CD4-positive, CD25-positive, alpha-beta regulatory T cell (primary cell): ENCODE measurements around the gene REG1A. TPM values are rescaled to one million over a fixed set of nuclear protein-coding genes. Genes with fewer than 3 reads are reported as not detected.

Source experiments
- ATAC-seq, 2 donors: fragments of 150-1000 bp; cut with Tn5 transposase; one replicate each; pipeline ENCODE4 v1.10.0; 2021; ENCODE audit warnings: low read depth in 2 of 2, moderate number of reproducible peaks in 2 of 2, moderate library complexity in 1 of 2
- DNase-seq, 3 donors: peaks; one replicate each; pipeline versions ENCODE4 v3.0.0 to v3.0.0-alpha.2; 2012 to 2022; ENCODE audit warnings: mixed read lengths in 1 of 3
- H3K27ac ChIP-seq: one replicate; pipeline ENCODE4 v1.7.0; 2013; ENCODE audit warnings: mild to moderate bottlenecking, low read length; ENCODE audit not compliant: insufficient read depth, poor library complexity, severe bottlenecking
- H3K27me3 ChIP-seq: one replicate; pipeline ENCODE4 v1.7.0; 2013; ENCODE audit warnings: low read length; ENCODE audit not compliant: control insufficient read depth, insufficient read depth
- H3K36me3 ChIP-seq: one replicate; pipeline ENCODE4 v1.7.0; 2013; ENCODE audit warnings: mild to moderate bottlenecking, low read length, moderate library complexity; ENCODE audit not compliant: control insufficient read depth, insufficient read depth
- H3K4me1 ChIP-seq: 2 replicates; pipeline ENCODE4 v1.7.0; 2013; ENCODE audit warnings: mild to moderate bottlenecking, low read length; ENCODE audit not compliant: insufficient read depth, control insufficient read depth, poor library complexity, severe bottlenecking
- H3K4me3 ChIP-seq: one replicate; pipeline ENCODE4 v1.7.0; 2013; ENCODE audit warnings: low read depth, mild to moderate bottlenecking, low read length, moderate library complexity
- H3K9me3 ChIP-seq, 2 experiments: 1 replicate in 1 of 2; 2 replicates in 1 of 2; pipeline ENCODE4 v1.7.0; 2013; ENCODE audit warnings: low read length in 2 of 2, mild to moderate bottlenecking in 1 of 2, moderate library complexity in 1 of 2; ENCODE audit not compliant: control insufficient read depth in 2 of 2
- H3K27ac Mint-ChIP-seq, 3 donors: one replicate each; pipeline ENCODE4 v1.8.0; 2020 to 2022; ENCODE audit warnings: mild to moderate bottlenecking in 3 of 3, mixed read lengths in 3 of 3, moderate library complexity in 2 of 3
- H3K27me3 Mint-ChIP-seq: one replicate; pipeline ENCODE4 v1.8.0; 2022; ENCODE audit warnings: mild to moderate bottlenecking, mixed read lengths
- H3K36me3 Mint-ChIP-seq: one replicate; pipeline ENCODE4 v1.8.0; 2020; ENCODE audit warnings: mixed read lengths
- H3K4me1 Mint-ChIP-seq, 4 donors: one replicate each; pipeline ENCODE4 v1.8.0; 2020 to 2022; ENCODE audit warnings: mixed read lengths in 4 of 4, mild to moderate bottlenecking in 1 of 4
- H3K4me3 Mint-ChIP-seq, 4 donors: one replicate each; pipeline ENCODE4 v1.8.0; 2020 to 2022; ENCODE audit warnings: mild to moderate bottlenecking in 4 of 4, mixed read lengths in 4 of 4, moderate library complexity in 3 of 4
- H3K9me3 Mint-ChIP-seq, 7 donors: one replicate each; pipeline ENCODE4 v1.8.0; 2020 to 2022; ENCODE audit warnings: mixed read lengths in 7 of 7, mild to moderate bottlenecking in 3 of 7, moderate library complexity in 2 of 7
- polyA plus RNA-seq, 4 donors: library from polyadenylated mRNA; unstranded; fragments of 300-500 nt; fragmentation: Illumina TruSeq; gene quantifications; one replicate each; pipeline ENCODE4 v1.2.3, GENCODE V29; 2021
- total RNA-seq: library from RNA; stranded (reverse); gene quantifications from one replicate; pipeline ENCODE4 v1.2.3, GENCODE V29; 2022

Gene REG1A
- total and polyA plus RNA-seq, 5 donors from 2014 or later = not detected

DNA sequence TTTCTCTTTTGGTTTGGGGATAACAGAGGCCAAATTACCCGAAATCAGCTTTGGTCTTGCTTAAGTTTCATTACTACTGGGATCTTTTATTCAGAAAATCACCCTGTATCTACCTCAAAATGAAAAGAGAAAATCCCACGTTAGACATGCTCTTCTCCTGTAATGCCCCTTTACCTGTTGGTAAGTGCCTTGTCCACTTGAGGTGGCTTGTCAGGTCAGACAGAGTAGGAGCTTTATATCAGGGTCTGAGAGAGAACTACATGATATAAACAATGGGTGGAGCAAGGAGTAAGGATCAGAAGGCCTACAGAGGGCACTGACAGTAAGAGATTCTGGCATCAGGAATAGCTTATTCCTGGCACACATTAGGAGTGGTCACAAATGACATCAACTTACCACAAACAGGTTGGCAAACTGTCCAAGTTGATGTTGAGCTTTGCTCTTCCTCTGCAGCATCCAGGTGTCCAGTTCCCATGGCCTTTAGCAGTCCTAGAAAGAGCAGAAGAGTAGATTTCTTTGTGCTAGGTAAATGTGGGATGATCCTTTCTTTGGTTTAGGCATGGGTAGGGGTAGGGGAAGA lies 32.4 kb upstream of the REG1A start, which contains the start of gene REG1B:
Gene REG1B, minus strand, starts transcription at position 209 of the 580 bp plus-strand sequence. CDS start 381 bp downstream, outside the sequence.
- no peak for ATAC-seq
- Mint-ChIP-seq H3K36me3 (no peaks in the 10 kb centered on the region), H3K27me3 (no peaks in the 10 kb centered on the region), H3K4me3 (no peak within 1 kb of the TSS), H3K4me1 (no peaks in the 10 kb centered on the region), H3K27ac (no peak within 1 kb of the TSS), H3K9me3 (peaks cover 0 to 22% (median 4%) of the 10 kb centered on the region in 7 donors)
- Histone ChIP-seq H3K4me1 (no peaks in the 10 kb centered on the region), H3K4me3 (no peak within 1 kb of the TSS), H3K36me3 (no peaks in the 10 kb centered on the region), H3K27me3 (no peaks in the 10 kb centered on the region), H3K27ac (no peak within 1 kb of the TSS), H3K9me3 (peaks cover 3 to 7% of the 10 kb centered on the region in 2 experiments)
- no peak for DNase-seq

DNA sequence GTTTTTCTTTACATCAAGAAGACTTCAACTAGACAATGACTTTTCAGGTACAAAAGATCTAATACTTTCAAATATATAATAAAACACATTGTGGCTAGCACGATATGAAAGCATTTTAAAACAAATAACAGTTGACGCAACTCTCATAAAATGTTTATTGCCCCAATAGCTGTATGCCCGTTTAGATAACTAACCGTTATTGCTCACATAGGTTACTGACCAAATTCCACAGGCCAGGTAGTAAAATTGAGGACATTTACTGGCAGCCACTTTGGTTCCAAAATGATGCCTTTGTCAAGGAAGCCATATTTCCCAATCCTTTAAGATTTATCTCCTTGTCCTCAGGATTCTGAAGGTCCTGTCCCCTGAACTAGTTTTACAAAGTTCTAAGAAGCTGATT lies 29.6 kb upstream of the REG1A start:
- Mint-ChIP-seq H3K4me1 (no peaks in the 10 kb centered on the region), H3K27me3 (no peaks in the 10 kb centered on the region), H3K27ac (no peak overlapping the region), H3K9me3 (peaks cover 0 to 12% (median 0%) of the 10 kb centered on the region in 7 donors), H3K4me3 (no peak overlapping the region), H3K36me3 (no peaks in the 10 kb centered on the region)
- no peaks in the 10 kb centered on the region for H3K36me3 ChIP-seq
- peaks cover under 1 to 11% of the 10 kb centered on the region in 2 experiments for H3K9me3 ChIP-seq
- H3K4me3 ChIP-seq = no peak overlapping the region
- no peak for DNase-seq
- H3K27me3 ChIP-seq = no peaks in the 10 kb centered on the region
- no peak for ATAC-seq
- no peak overlapping the region for H3K27ac ChIP-seq
- H3K4me1 ChIP-seq = no peaks in the 10 kb centered on the region

DNA sequence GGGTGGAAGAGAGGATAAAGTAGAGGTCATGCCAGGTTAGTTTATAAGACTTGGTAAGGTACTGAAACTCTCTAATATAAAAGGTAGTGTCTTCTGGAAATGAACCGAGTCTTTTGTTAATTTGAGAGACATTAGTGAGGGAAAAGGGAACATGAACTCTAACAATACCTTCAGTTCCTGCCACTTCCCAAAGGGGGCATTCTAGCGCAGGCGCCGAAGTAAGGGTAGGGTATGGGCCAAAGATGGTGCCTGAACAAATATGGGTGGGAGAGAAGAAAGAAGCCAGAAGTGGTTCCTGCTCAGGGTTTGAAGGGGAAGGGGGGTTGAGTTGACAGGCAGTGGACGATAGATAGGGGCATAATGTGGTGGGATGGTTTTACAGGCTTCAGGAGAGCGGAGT lies 22.4 kb upstream of the REG1A start:
- Mint-ChIP-seq H3K27ac (no peak overlapping the region), H3K4me1 (no peaks in the 10 kb centered on the region)
- ATAC-seq = no peak

DNA sequence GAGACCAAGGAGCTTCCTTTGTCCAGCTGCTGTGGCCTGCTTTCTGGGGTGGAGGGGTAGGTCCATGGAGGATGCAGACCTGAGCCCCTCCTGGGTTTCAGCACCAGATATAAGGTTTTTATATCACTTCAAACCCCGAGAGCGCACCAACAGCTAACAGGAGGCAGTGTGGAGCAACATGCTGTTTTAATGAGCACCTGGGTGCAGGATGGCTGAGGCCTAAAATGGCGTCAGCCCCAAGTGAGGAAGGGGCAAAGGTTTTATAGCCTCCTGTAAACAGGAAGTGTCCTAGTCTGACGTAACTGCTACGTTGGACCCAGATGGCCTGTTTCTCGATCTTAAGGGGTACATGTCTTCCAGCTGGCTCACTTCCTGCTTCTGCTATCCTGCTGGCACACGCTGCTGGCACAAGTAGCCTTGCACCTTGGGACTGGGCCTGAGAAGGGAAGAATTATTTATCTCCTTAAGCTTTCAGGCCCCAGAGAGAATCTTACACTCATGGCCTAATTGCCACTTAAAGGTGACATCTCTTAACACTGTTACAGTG lies 21.1 kb upstream of the REG1A start:
- no peak for DNase-seq
- no peak overlapping the region for H3K27ac ChIP-seq

More for the DNA sequence above, 22.4 kb upstream of the REG1A start:
- H3K36me3 ChIP-seq = no peaks in the 10 kb centered on the region
- no peak for DNase-seq
- Mint-ChIP-seq H3K36me3 (no peaks in the 10 kb centered on the region), H3K4me3 (no peak overlapping the region), H3K27me3 (no peaks in the 10 kb centered on the region), H3K9me3 (peaks cover 0 to 24% (median 3%) of the 10 kb centered on the region in 7 donors)
- H3K9me3 ChIP-seq = peaks cover 4 to 15% of the 10 kb centered on the region in 2 experiments
- no peaks in the 10 kb centered on the region for H3K4me1 ChIP-seq
- H3K27ac ChIP-seq = no peak overlapping the region
- H3K27me3 ChIP-seq = no peaks in the 10 kb centered on the region
- H3K4me3 ChIP-seq = no peak overlapping the region

DNA sequence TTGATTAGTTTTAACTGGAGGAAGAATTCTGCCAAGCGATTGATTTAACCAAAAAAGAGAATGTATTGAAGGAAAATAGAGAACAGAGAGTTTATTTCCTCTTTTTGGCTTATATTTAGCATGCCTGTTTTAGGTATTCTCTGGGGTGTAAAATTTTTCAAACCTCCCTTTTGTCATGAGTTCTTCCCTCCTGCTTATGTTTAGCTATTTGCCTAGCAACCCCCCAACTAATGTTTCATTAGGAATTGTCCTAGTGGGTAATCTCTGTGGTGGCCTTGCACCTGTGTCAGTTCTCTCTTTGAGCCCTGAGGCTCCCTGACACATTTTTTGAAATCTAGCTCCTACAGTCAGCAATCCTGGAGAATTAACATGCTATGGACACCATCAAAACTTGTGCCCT lies 20.0 kb upstream of the REG1A start:
- H3K4me1 Mint-ChIP-seq = no peaks in the 10 kb centered on the region
- H3K9me3 Mint-ChIP-seq = peaks cover 0 to 33% (median 4%) of the 10 kb centered on the region in 7 donors
- no peaks in the 10 kb centered on the region for H3K27me3 Mint-ChIP-seq
- no peak overlapping the region for H3K4me3 ChIP-seq
- DNase-seq (no peak), ATAC-seq (no peak)
- H3K36me3 Mint-ChIP-seq = no peaks in the 10 kb centered on the region
- H3K27me3 ChIP-seq = no peaks in the 10 kb centered on the region
- no peaks in the 10 kb centered on the region for H3K36me3 ChIP-seq
- no peak overlapping the region for H3K27ac Mint-ChIP-seq
- no peak overlapping the region for H3K27ac ChIP-seq
- H3K4me1 ChIP-seq = no peaks in the 10 kb centered on the region
- H3K4me3 Mint-ChIP-seq = no peak overlapping the region
- peaks cover 4 to 11% of the 10 kb centered on the region in 2 experiments for H3K9me3 ChIP-seq

More for the DNA sequence above, 21.1 kb upstream of the REG1A start:
- Histone ChIP-seq H3K36me3 (no peaks in the 10 kb centered on the region), H3K27me3 (no peaks in the 10 kb centered on the region), H3K4me3 (no peak overlapping the region), H3K4me1 (no peaks in the 10 kb centered on the region), H3K9me3 (peaks cover 4 to 11% of the 10 kb centered on the region in 2 experiments)
- Mint-ChIP-seq H3K36me3 (no peaks in the 10 kb centered on the region), H3K27me3 (no peaks in the 10 kb centered on the region), H3K9me3 (peaks cover 0 to 26% (median 3%) of the 10 kb centered on the region in 7 donors), H3K4me3 (no peak overlapping the region), H3K4me1 (no peaks in the 10 kb centered on the region), H3K27ac (no peak overlapping the region)
- no peak for ATAC-seq

DNA sequence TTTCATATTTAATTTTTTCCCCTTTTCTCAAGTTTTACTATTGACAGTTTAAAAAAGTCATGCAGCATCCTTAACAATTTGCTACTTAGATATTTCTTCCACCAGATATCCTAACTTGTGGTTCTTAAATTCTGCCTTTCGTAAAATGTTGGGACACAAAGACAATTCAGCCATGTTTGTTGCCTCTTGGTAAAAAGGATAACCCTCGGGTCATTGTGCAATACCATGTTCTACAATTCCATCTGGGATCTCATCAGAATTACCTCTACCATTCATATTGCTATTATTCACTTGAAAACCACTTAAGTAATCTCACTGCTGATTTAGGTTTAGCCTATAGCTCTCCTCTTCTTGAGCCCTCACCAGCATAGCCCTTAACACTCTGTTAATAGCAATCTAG lies 19.3 kb upstream of the REG1A start:
- no peak overlapping the region for H3K4me3 Mint-ChIP-seq
- no peaks in the 10 kb centered on the region for H3K4me1 Mint-ChIP-seq
- no peaks in the 10 kb centered on the region for H3K27me3 Mint-ChIP-seq
- H3K4me1 ChIP-seq = no peaks in the 10 kb centered on the region
- H3K9me3 Mint-ChIP-seq = peaks cover 0 to 33% (median 4%) of the 10 kb centered on the region in 7 donors
- DNase-seq = no peak
- H3K36me3 Mint-ChIP-seq = no peaks in the 10 kb centered on the region
- no peaks in the 10 kb centered on the region for H3K36me3 ChIP-seq
- ATAC-seq = no peak
- H3K27ac ChIP-seq = no peak overlapping the region
- H3K4me3 ChIP-seq = no peak overlapping the region
- no peaks in the 10 kb centered on the region for H3K27me3 ChIP-seq
- H3K9me3 ChIP-seq = peaks cover under 1 to 11% of the 10 kb centered on the region in 2 experiments
- no peak overlapping the region for H3K27ac Mint-ChIP-seq

DNA sequence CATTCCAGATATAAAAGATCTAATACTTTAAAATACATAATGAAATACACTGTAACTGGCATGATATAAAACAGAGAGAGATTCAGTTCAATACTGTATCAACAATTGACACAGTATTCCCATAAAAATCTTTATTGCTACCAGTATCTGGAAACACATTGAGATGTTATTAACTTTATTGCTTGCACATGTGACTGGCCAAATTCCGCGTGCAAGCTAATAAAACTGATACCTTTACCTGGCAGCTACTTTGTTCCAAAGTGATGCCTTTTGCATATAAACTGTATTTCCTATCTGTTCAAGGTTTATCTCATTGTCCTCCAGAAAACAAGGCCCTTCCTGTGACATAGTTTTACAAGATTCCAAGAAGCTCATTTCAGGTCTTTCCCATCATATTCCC lies 17.1 kb upstream of the REG1A start:
- Histone ChIP-seq H3K27ac (no peak overlapping the region), H3K4me3 (no peak overlapping the region), H3K4me1 (no peaks in the 10 kb centered on the region), H3K9me3 (peaks cover 0 to 11% of the 10 kb centered on the region in 2 experiments), H3K27me3 (no peaks in the 10 kb centered on the region), H3K36me3 (no peaks in the 10 kb centered on the region)
- no peak overlapping the region for H3K27ac Mint-ChIP-seq
- no peaks in the 10 kb centered on the region for H3K27me3 Mint-ChIP-seq
- H3K4me3 Mint-ChIP-seq = no peak overlapping the region
- H3K4me1 Mint-ChIP-seq = no peaks in the 10 kb centered on the region
- H3K9me3 Mint-ChIP-seq = peaks cover 0 to 20% (median 2%) of the 10 kb centered on the region in 7 donors
- no peaks in the 10 kb centered on the region for H3K36me3 Mint-ChIP-seq
- no peak for DNase-seq
- no peak for ATAC-seq

DNA sequence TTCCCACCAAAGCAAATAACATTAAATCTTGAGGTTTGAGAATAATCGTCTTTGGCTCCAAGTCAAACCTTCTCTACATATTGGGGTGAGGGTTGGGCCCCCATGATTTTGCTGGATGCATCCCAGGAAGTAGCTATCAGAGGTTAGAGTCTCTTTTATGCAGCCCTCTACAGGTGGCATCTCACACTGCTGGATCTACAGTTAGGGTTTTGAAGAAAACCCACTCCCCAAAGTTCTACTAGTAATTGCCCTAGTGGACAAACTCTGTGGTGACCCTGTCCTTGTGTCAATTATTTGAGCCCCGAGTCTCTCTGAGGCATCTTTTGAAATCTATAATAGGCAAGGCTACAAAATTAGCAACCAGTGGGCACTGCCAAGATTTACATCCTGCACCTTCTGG lies 15.0 kb upstream of the REG1A start:
- H3K36me3 Mint-ChIP-seq = no peaks in the 10 kb centered on the region
- H3K4me3 Mint-ChIP-seq = no peak overlapping the region
- ATAC-seq (no peak), DNase-seq (no peak)
- Histone ChIP-seq H3K4me3 (no peak overlapping the region), H3K27ac (no peak overlapping the region), H3K36me3 (no peaks in the 10 kb centered on the region), H3K9me3 (peaks cover 0 to 11% of the 10 kb centered on the region in 2 experiments), H3K27me3 (no peaks in the 10 kb centered on the region), H3K4me1 (no peaks in the 10 kb centered on the region)
- H3K9me3 Mint-ChIP-seq = peaks cover 0 to 17% (median 0%) of the 10 kb centered on the region in 7 donors
- no peak overlapping the region for H3K27ac Mint-ChIP-seq
- H3K4me1 Mint-ChIP-seq = no peaks in the 10 kb centered on the region
- H3K27me3 Mint-ChIP-seq = no peaks in the 10 kb centered on the region
